Activated CD4-positive, alpha-beta T cell treated with anti-CD3 and anti-CD28 coated beads for 24 hours (primary cell): ENCODE measurements around the gene PIMREG.

Experiments
- DNase-seq, 2 donors: peaks; one replicate each; pipeline ENCODE4 v3.0.0-alpha.2; 2020; ENCODE audit warnings: low read depth in 2 of 2

The PIMREG gene

DNA sequence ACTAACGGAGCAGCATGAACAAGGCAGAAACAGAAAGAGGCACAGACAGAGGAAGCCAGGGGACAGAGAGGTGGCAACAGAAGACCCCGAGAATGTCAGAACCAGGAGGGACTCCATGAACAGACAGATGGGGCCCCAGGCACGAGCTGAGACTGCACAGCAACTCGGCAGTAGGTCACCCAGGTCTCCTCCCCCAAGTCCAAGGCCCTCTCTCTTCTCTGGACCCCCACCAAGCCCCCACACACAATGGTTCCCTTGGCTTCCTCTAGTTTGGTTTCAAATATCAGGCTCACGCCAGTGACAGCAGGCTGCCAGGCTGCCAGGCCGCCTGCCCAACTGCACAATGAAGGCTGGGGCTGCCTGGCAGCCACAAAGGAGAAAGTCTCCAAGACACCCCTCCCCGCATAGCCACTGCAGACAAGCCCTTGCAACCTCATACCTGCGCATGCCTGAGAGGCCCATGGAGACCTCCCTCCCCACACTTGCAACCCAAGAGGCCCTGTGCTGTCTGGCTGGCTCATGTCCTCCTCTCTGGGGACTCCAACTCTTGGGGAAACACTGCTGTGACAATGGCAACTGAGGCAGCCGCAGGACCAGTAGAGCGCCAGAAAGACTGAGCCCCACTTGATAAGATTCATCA is 54.8 kb downstream of the PIMREG start:
- DNase-seq = no peak
